ENCODE results near the gene FAM107B. TPM values are rescaled to one million over a fixed set of nuclear protein-coding genes. Genes with fewer than 3 reads are reported as not detected.
A peak's percentile ranks its signal among the peaks of the same experiment; 100 is the strongest.

FAM107B gene
- total and polyA plus RNA-seq, 2 of the 8 experiments (the other 6 are each of a cell fraction or from before 2014, with no cell fraction given) = 7.5 to 28.1 TPM

GRCh38 chr10:14587540-14588083, 187.1 kb downstream of the FAM107B start:
- CTCF ChIA-PET (ENCODE audit: partially characterized antibody) = interaction anchor here (0.9 to 2.0 kb wide), 4 partner anchors 25 to 236 kb away, joined by 3 to 7 read pairs (median 4); no protein-coding TSS in a partner anchor
- WGBS, 2 experiments (ENCODE audit: extremely low coverage in 1 of 2, insufficient coverage in 1 of 2, insufficient read length in 1 of 2, insufficient replicate concordance in 2 of 2, low coverage in 1 of 2, low lambda C conversion rate in 2 of 2, missing lambda C conversion rate in 1 of 2) = 77% methylated on average over 6 of the region's 6 CpGs; no CpG with 5 or more reads in 1 of the 2 experiments
- POLR2A ChIA-PET (ENCODE audit: partially characterized antibody) = interaction anchor here (2.4 kb wide), 1 partner anchor 11 kb away, joined by 8 read pairs; no protein-coding TSS in a partner anchor

More at GRCh38 chr10:14587540-14588083, 187.1 kb downstream of the FAM107B start:
- Histone ChIP-seq H2BK20ac (ENCODE audit: low read length) (no peak overlapping the region), H3K56ac (replicated peaks; ENCODE audit: insufficient read length, low read depth, low read length) (no peak overlapping the region), H3K27ac (ENCODE audit: low read depth, low read length) (no peak overlapping the region), H3K79me2 (ENCODE audit: control insufficient read depth in 1 of 2, insufficient read depth in 2 of 2, low read length in 2 of 2) (peaks cover 0 to 39% of the 10 kb centered on the region in 2 experiments; a peak in 3 of 4 replicates), H2BK120ac (replicated peaks; ENCODE audit: low read depth, low read length) (no peak overlapping the region), H3K4me3 (ENCODE audit: extremely low read depth in 1 of 4, insufficient read depth in 2 of 4, low read depth in 3 of 4, low read length in 4 of 4) (no peak overlapping the region), H3K79me1 (ENCODE audit: low read depth, low read length) (peaks cover 9% of the 10 kb centered on the region), H2BK5ac (ENCODE audit: low read depth, low read length) (0 out of 2 replicates have a peak overlapping the region, but pooled peaks have one; percentile 10), H3K23me2 (ENCODE audit: low read depth, low read length) (no peaks in the 10 kb centered on the region; the same call in 1 of the 2 replicates), H2AK5ac (ENCODE audit: low read depth, low read length) (no peak overlapping the region), H3K23ac (ENCODE audit: insufficient read length) (no peak overlapping the region), H3K9me3 (ENCODE audit: insufficient read depth in 2 of 2, low read depth in 1 of 2, low read length in 1 of 2) (no peaks in the 10 kb centered on the region), H4K5ac (ENCODE audit: insufficient read length, low read depth, low read length) (no peak overlapping the region), H3K14ac (ENCODE audit: insufficient read length) (no peak overlapping the region), H3K18ac (ENCODE audit: extremely low read depth, low read length) (no peak overlapping the region), H4K8ac (ENCODE audit: extremely low read depth, insufficient read depth, low read length) (no peak overlapping the region; the same call in 1 of the 2 replicates), H3K4me2 (ENCODE audit: insufficient read depth in 1 of 2, low read depth in 2 of 2, low read length in 2 of 2) (no peak overlapping the region), H3K27me3 (replicated peaks in 1 of 4; ENCODE audit: control insufficient read depth in 3 of 4, extremely low read depth in 1 of 4, insufficient read depth in 3 of 4, low read length in 3 of 4) (no peaks in the 10 kb centered on the region), H3K9ac (replicated peaks in 1 of 4; ENCODE audit: extremely low read depth in 1 of 4, low read depth in 3 of 4, low read length in 3 of 4) (no peak overlapping the region), H2BK12ac (ENCODE audit: low read depth, low read length) (no peak overlapping the region), H3K36me3 (ENCODE audit: control insufficient read depth in 2 of 4, insufficient read depth in 4 of 4, low read length in 3 of 4) (no peaks in the 10 kb centered on the region), H3K4ac (replicated peaks; ENCODE audit: insufficient read length, low read depth, low read length) (no peak overlapping the region), H2AFZ (ENCODE audit: low read length) (no peak overlapping the region), H4K20me1 (replicated peaks in 1 of 2; ENCODE audit: control insufficient read depth in 1 of 2, insufficient read depth in 2 of 2, low read length in 2 of 2) (peaks cover 0 to 1% of the 10 kb centered on the region in 2 experiments), H3K4me1 (replicated peaks in 1 of 4; ENCODE audit: control insufficient read depth in 3 of 4, insufficient read depth in 4 of 4, low read length in 3 of 4) (peaks cover 2 to 13% (median 10%) of the 10 kb centered on the region in 4 experiments; a peak in 6 of 7 replicates), H2BK15ac (ENCODE audit: low read length) (no peak overlapping the region), H4K91ac (replicated peaks; ENCODE audit: insufficient read length, low read length) (no peak overlapping the region)
- no peak for FAIRE-seq
- TF ChIP-seq EP300 (IDR thresholded peaks at IDR 0.05; ENCODE audit: borderline replicate concordance in 1 of 2, low read depth in 2 of 2, low read length in 2 of 2) = no peak
- no peak for TF ChIP-seq CEBPB (IDR thresholded peaks at IDR 0.05; ENCODE audit: low read depth, low read length)
- TF ChIP-seq SRF (IDR thresholded peaks at IDR 0.05; ENCODE audit: low read depth, low read length) = no peak
- DNase-seq (ENCODE audit: low read depth in 1 of 2, low spot score in 2 of 2) = no peak

Measured in H1 (cell line).